Central memory CD8-positive, alpha-beta T cell (primary cell): Measurements from ENCODE around the gene SPATA33.
"Not testable (repeated sequence)": the region's sequence is repeated elsewhere in the genome, so short reads cannot be mapped to it uniquely, and the experiment has no call there.

Source experiments
- ATAC-seq: fragments of 150-1000 bp; cut with Tn5 transposase; replicated peaks from 2 replicates; pipeline ENCODE4 v1.10.0; 2022; ENCODE audit warnings: mild to moderate bottlenecking, moderate FRiP score, moderate number of reproducible peaks; ENCODE audit not compliant: poor library complexity, severe bottlenecking; ENCODE audit errors: extremely low read depth
- DNase-seq, 2 donors: peaks; one replicate each; pipeline ENCODE4 v3.0.0; 2021; ENCODE audit warnings: low spot score in 2 of 2
- H3K27ac Mint-ChIP-seq: one replicate; pipeline ENCODE4 v1.8.0; 2022; ENCODE audit warnings: low read depth, mild to moderate bottlenecking, moderate library complexity, mixed read lengths
- H3K27me3 Mint-ChIP-seq: one replicate; pipeline ENCODE4 v1.8.0; 2022; ENCODE audit warnings: mixed read lengths
- H3K36me3 Mint-ChIP-seq: one replicate; pipeline ENCODE4 v1.8.0; 2022; ENCODE audit warnings: mild to moderate bottlenecking, moderate library complexity, mixed read lengths; ENCODE audit not compliant: insufficient read depth
- H3K4me1 Mint-ChIP-seq: one replicate; pipeline ENCODE4 v1.8.0; 2022; ENCODE audit warnings: mixed read lengths
- H3K4me3 Mint-ChIP-seq: one replicate; pipeline ENCODE4 v1.8.0; 2022; ENCODE audit warnings: mild to moderate bottlenecking, moderate library complexity, mixed read lengths
- H3K9me3 Mint-ChIP-seq: one replicate; pipeline ENCODE4 v1.8.0; 2022; ENCODE audit warnings: mixed read lengths

Gene SPATA33

DNA sequence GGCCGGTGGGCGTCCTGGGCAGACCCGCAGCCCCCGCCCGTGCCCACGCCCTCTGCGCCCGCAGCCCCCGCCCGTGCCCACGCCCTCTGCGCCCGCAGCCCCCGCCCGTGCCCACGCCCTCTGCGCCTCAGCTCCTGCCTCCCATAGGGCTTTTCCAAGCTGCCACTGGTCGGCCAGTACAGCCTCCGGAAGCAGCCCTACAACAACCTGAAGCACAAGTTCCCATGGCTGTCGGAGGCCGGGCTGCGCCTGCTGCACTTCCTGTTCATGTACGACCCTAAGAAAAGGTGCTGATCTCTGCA is 37.1 kb downstream of the SPATA33 start:
- not testable (repeated sequence) for H3K27ac Mint-ChIP-seq, H3K9me3 Mint-ChIP-seq, DNase-seq, H3K4me3 Mint-ChIP-seq, H3K27me3 Mint-ChIP-seq, ATAC-seq
- peaks cover 38% of the 10 kb centered on the region for H3K36me3 Mint-ChIP-seq
- peaks cover 32% of the 10 kb centered on the region for H3K4me1 Mint-ChIP-seq

- Mint-ChIP-seq H3K36me3 (peaks cover 37% of the 10 kb centered on the region), H3K4me1 (peaks cover 33% of the 10 kb centered on the region), H3K4me3 (peak overlapping the region; percentile 7), H3K9me3 (no peaks in the 10 kb centered on the region), H3K27me3 (no peaks in the 10 kb centered on the region), H3K27ac (no peak overlapping the region)
- DNase-seq (no peak), ATAC-seq (no peak)
Measured at GRCh38 chr16:89695086-89695874, 37.6 kb downstream of the SPATA33 start.

DNA sequence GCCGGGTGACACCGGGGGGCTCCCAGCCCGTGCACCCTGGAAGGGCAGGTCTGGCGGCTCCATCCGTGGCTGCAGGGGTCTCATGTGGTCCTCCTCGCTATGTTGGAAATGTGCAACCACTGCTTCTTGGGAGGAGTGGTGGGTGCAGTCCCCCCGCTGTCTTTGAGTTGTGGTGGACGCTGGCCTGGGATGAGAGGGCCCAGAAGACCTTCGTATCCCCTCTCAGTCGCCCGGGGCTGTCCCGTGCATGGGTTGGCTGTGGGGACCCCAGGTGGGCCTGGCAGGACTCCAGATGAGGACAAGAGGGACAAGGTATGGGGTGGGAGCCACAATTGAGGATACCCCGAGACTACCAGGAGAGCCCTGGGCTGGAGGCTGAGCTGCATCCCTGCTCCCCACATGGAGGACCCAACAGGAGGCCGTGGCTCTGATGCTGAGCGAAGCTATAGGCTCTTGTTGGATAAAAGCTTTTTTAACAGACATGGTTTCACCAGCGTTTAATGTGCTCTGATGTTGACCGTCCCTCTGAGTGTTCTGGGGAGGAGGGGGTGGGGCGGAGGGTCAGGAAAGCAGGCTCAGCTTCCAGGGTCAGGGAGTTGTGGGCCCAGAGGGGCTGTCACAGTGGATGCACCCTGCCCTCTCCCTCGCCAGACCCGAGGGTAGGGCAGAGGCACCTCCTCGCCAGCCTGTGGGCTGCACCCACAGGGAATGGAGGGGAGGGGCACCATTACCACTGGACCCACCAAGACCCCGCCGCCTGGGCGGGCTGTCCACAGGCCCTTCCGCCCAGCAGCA is 38.4 kb downstream of the SPATA33 start:
- ATAC-seq (no peak), DNase-seq (no peak)
- H3K27me3 Mint-ChIP-seq = no peaks in the 10 kb centered on the region
- peaks cover 31% of the 10 kb centered on the region for H3K4me1 Mint-ChIP-seq
- peaks cover 36% of the 10 kb centered on the region for H3K36me3 Mint-ChIP-seq
- no peaks in the 10 kb centered on the region for H3K9me3 Mint-ChIP-seq
- H3K4me3 Mint-ChIP-seq = peak overlapping the region; percentile 16
- no peak overlapping the region for H3K27ac Mint-ChIP-seq

DNA sequence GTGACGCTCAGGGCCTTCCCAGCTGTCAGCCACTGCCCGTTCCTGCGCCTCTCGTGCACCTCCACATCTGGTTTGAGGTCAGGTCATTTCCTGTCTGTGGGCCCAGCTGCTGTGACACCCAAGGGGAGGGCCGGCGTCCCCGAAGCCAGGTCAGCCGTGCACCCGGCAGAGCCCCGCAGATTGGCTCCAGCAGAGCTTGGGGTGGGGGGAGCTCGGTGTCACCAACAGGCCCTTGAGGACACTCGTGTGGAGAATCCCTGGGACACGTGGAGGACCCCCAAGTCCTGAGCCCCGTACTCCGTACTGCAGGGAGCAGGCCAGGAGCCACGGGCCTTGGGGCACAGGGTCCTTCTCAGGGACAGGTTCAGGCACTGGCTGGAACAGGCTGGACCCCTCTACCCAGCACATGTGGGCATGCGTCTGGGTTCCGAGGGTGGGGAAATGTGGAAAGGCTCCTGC is 39.1 kb downstream of the SPATA33 start:
- Mint-ChIP-seq H3K4me3 (peak overlapping the region; percentile 16), H3K36me3 (peaks cover 34% of the 10 kb centered on the region), H3K9me3 (no peaks in the 10 kb centered on the region), H3K27ac (no peak overlapping the region), H3K4me1 (peaks cover 31% of the 10 kb centered on the region), H3K27me3 (no peaks in the 10 kb centered on the region)
- no peak for ATAC-seq
- peak in 1 of 2 donors; percentile 40 for DNase-seq

DNA sequence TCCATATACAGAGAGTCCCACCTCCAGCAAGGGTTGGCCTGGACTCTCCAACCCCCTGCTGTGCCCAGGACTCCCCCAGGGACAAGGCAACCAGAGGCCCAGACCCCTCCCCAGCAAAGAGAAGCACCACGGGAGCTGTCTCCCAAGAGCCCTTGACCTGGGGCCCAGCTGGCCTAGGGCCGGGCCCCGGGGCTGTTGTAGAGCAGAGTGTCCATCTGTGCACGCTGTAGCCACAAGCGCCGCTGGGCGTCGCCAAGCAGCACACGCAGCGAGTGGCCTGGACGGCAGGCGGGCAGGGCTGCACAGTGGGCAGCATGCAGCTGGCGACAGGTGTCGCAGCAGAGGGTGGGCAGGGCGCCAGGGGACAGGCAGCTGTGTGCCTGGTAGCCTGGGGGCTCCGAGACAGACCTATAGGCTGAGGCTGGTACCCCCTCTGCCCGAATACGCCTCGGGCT is 39.6 kb downstream of the SPATA33 start:
- Mint-ChIP-seq H3K36me3 (peaks cover 33% of the 10 kb centered on the region), H3K4me3 (no peak overlapping the region), H3K27me3 (no peaks in the 10 kb centered on the region), H3K9me3 (no peaks in the 10 kb centered on the region), H3K27ac (no peak overlapping the region), H3K4me1 (peaks cover 31% of the 10 kb centered on the region)
- DNase-seq = no peak
- ATAC-seq = no peak

- Mint-ChIP-seq H3K9me3 (no peaks in the 10 kb centered on the region), H3K4me3 (no peak overlapping the region), H3K4me1 (peaks cover 31% of the 10 kb centered on the region), H3K27ac (peak overlapping the region; percentile 29), H3K27me3 (no peaks in the 10 kb centered on the region), H3K36me3 (peaks cover 32% of the 10 kb centered on the region)
- DNase-seq (no peak), ATAC-seq (no peak)
Measured at GRCh38 chr16:89697616-89698331, 40.1 kb downstream of the SPATA33 start.

DNA sequence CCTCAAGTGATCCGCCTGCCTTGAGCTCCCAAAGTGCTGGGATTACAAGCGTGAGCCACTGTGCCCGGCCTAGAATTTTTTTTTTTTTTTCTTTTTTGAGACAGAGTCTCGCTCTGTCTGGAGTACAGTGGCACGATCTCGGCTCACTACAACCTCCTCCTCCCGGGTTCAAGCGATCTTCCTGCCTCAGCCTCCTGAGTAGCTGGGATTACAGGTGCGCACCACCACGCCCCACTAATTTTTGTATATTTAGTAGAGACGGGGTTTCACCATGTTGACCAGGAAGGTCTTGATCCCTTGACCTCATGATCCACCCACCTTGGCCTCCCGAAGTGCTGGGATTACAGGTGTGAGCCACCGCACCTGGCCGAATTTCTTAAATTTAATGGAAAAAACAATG is 41.1 kb downstream of the SPATA33 start:
- Mint-ChIP-seq H3K36me3 (peaks cover 26% of the 10 kb centered on the region), H3K27ac (peak overlapping the region; percentile 32), H3K4me1 (peaks cover 31% of the 10 kb centered on the region)
- H3K9me3 Mint-ChIP-seq, H3K27me3 Mint-ChIP-seq, ATAC-seq, DNase-seq, H3K4me3 Mint-ChIP-seq: not testable (repeated sequence)

DNA sequence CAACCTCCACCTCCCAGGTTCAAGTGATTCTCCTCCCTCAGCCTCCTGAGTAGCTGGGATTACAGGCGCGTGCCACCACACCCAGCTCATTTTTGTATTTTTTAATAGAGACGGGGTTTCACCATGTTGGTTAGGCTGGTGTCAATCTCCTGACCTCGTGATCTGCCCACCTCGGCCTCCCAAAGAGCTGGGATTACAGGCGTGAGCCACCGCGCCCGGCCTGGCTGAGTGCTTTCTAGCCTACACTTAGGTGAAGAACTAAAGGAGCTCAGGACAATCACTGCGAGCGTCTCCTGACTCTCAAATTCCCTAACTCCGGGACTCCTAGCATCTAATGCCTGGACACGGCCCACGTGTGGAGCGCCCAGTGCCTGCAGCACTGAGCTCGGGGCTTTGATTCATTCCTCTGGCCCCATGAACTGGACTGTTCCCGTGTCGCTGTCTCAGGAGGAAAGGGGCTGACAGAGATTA is 42.0 kb downstream of the SPATA33 start:
- H3K27ac Mint-ChIP-seq = peak overlapping the region; percentile 87
- H3K4me1 Mint-ChIP-seq = peaks cover 31% of the 10 kb centered on the region
- H3K4me3 Mint-ChIP-seq = peak overlapping the region; percentile 78
- ATAC-seq, H3K9me3 Mint-ChIP-seq, DNase-seq, H3K27me3 Mint-ChIP-seq: not testable (repeated sequence)
- peaks cover 22% of the 10 kb centered on the region for H3K36me3 Mint-ChIP-seq

GRCh38 chr16:89700100-89700648 is 42.5 kb downstream of the SPATA33 start:
- Mint-ChIP-seq H3K9me3 (no peaks in the 10 kb centered on the region), H3K27ac (peak overlapping the region; percentile 87), H3K36me3 (peaks cover 19% of the 10 kb centered on the region), H3K4me1 (peaks cover 27% of the 10 kb centered on the region), H3K27me3 (no peaks in the 10 kb centered on the region), H3K4me3 (peak overlapping the region; percentile 78)
- DNase-seq = peak; percentile 91
- ATAC-seq = peak; percentile 25

- DNase-seq (peak; percentile 45 to 53), ATAC-seq (peak; percentile 52)
- Mint-ChIP-seq H3K9me3 (no peaks in the 10 kb centered on the region), H3K27ac (peak overlapping the region; percentile 87), H3K4me3 (peak overlapping the region; percentile 78), H3K4me1 (peaks cover 22% of the 10 kb centered on the region), H3K27me3 (no peaks in the 10 kb centered on the region), H3K36me3 (peaks cover 18% of the 10 kb centered on the region)
Measured at GRCh38 chr16:89700649-89701424, 43.2 kb downstream of the SPATA33 start.

- peaks cover 19% of the 10 kb centered on the region for H3K4me1 Mint-ChIP-seq
- H3K4me3 Mint-ChIP-seq = peak within 1 kb of the TSS; percentile 78
- peak within 1 kb of the TSS; percentile 87 for H3K27ac Mint-ChIP-seq
- peaks cover 16% of the 10 kb centered on the region for H3K36me3 Mint-ChIP-seq
- ATAC-seq = peak; percentile 64
- H3K9me3 Mint-ChIP-seq = no peaks in the 10 kb centered on the region
- no peaks in the 10 kb centered on the region for H3K27me3 Mint-ChIP-seq
- peak; percentile 94 to 98 for DNase-seq
Measured at GRCh38 chr16:89701425-89702406, 44.1 kb downstream of the SPATA33 start, which contains the start of gene SPATA2L. Gene SPATA2L, minus strand, starts transcription at chr16:89701705. Its CDS starts 473 bp downstream, at chr16:89701232.
